GM19238 (cell line): ENCODE data around the gene MOV10L1.

Experiments used
- DNase-seq: peaks from one replicate; pipeline ENCODE4 v3.0.0; 2011; ENCODE audit warnings: low spot score; ENCODE audit not compliant: insufficient read length

The MOV10L1 gene

GRCh38 chr22:50104141-50104544, 14.3 kb downstream of the MOV10L1 start:
- DNase-seq, result no peak

GRCh38 chr22:50105208-50106100, 15.6 kb downstream of the MOV10L1 start:
- peak; percentile 51 for DNase-seq

GRCh38 chr22:50107529-50107928, 17.7 kb downstream of the MOV10L1 start:
- no peak for DNase-seq

- DNase-seq, result no peak
Observed at GRCh38 chr22:50111056-50111455, 21.2 kb downstream of the MOV10L1 start.

GRCh38 chr22:50112151-50113118, 22.6 kb downstream of the MOV10L1 start:
- no peak for DNase-seq

GRCh38 chr22:50114221-50115021, 24.6 kb downstream of the MOV10L1 start:
- no peak for DNase-seq

- no peak for DNase-seq
Observed at GRCh38 chr22:50115693-50116092, 25.9 kb downstream of the MOV10L1 start.

- no peak for DNase-seq
Observed at GRCh38 chr22:50117168-50117762, 27.5 kb downstream of the MOV10L1 start.

GRCh38 chr22:50118129-50118528, 28.3 kb downstream of the MOV10L1 start:
- no peak for DNase-seq

GRCh38 chr22:50118557-50119168, 28.9 kb downstream of the MOV10L1 start:
- no peak for DNase-seq

GRCh38 chr22:50119169-50119767, 29.5 kb downstream of the MOV10L1 start:
- no peak for DNase-seq

- DNase-seq, result no peak
Observed at GRCh38 chr22:50119768-50120251, 30.0 kb downstream of the MOV10L1 start.

- no peak for DNase-seq
Observed at GRCh38 chr22:50121202-50121740, 31.5 kb downstream of the MOV10L1 start.

- DNase-seq, result no peak
Observed at GRCh38 chr22:50123119-50123518, 33.3 kb downstream of the MOV10L1 start.

GRCh38 chr22:50125029-50125428, 35.2 kb downstream of the MOV10L1 start:
- DNase-seq, result no peak

- DNase-seq, result no peak
Observed at GRCh38 chr22:50129121-50129736, 39.4 kb downstream of the MOV10L1 start.

- DNase-seq, result no peak
Observed at GRCh38 chr22:50131894-50132293, 42.1 kb downstream of the MOV10L1 start.

- DNase-seq, result no peak
Observed at GRCh38 chr22:50134481-50134880, 44.7 kb downstream of the MOV10L1 start.

- DNase-seq, result no peak
Observed at GRCh38 chr22:50136581-50137015, 46.8 kb downstream of the MOV10L1 start.
